ENCODE results near the gene KIAA0825.

DNA sequence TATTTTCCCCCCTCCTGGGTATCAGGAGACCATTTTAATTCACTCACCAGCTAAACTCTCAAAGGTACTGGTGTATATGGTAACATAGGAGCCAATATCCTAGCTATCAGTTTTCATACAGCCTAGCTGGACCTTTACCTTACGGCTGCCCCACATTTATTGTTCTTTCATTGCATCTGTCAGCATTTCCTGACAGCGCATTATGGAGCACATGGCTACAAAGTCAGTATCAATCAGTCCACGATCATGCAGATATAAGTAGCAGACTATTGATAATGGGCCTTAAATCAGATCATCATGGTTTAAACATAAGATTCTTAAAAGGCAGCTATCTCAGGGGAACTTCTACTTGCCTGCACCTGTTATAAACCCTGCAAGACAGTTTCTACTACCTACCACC is 304.7 kb downstream of the KIAA0825 start:
- TF ChIP-seq CTCF (IDR thresholded peaks at IDR 0.05; ENCODE audit: low read depth, low read length, poor library complexity, severe bottlenecking): no peak
- TF ChIP-seq EZH2phosphoT487 (IDR thresholded peaks at IDR 0.05; ENCODE audit: borderline replicate concordance, low read length): no peak
